Testis (tissue), 2 donors: ENCODE measurements around the gene FOXK1.

Experiments used
- POLR2A ChIP-seq: fragments of 450-650 bp; IDR thresholded peaks from one replicate; pipeline ENCODE4 v1.6.1; 2017; ENCODE audit warnings: antibody characterized with exemption, mild to moderate bottlenecking, moderate library complexity
- TF ChIP-seq, protein P1 (sequence below), 3 experiments: fragments of 450-650 bp in 2 of 3; fragments of 200-600 bp in 1 of 3; sonication (generic) in 1 of 3; IDR thresholded peaks; one replicate each; pipeline ENCODE4 v1.5.1; 2016 to 2019; ENCODE audit warnings: antibody characterized with exemption in 3 of 3, mild to moderate bottlenecking in 2 of 3, moderate library complexity in 1 of 3

DNA sequence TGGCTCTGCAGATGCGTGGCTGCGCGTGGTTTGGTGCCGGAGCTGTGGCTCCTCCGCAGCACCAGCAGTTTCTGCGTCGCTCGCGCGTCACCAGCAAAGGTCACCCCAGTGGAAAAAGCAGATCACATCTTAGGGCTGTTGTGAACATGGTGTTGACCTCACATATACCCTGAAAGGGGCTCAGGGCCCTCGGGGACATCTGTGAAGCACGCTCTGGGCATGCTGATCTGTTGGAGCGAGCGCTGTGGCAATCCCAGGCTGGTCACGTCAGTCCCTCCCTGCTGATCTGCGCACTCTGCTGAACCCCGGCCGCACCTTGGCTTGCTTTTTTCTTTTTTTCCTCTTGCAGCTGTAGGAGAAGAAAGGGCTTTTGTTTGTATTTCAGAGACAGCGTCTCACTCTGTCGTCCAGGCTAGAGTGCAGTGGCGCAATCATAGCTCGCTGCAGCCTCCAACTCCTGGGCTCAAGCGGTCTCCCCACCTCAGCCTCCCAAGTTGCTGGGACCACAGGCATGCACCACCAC, 60.0 kb downstream of the FOXK1 start:
- no peak for TF ChIP-seq POLR2A
- TF ChIP-seq, protein P1, sequence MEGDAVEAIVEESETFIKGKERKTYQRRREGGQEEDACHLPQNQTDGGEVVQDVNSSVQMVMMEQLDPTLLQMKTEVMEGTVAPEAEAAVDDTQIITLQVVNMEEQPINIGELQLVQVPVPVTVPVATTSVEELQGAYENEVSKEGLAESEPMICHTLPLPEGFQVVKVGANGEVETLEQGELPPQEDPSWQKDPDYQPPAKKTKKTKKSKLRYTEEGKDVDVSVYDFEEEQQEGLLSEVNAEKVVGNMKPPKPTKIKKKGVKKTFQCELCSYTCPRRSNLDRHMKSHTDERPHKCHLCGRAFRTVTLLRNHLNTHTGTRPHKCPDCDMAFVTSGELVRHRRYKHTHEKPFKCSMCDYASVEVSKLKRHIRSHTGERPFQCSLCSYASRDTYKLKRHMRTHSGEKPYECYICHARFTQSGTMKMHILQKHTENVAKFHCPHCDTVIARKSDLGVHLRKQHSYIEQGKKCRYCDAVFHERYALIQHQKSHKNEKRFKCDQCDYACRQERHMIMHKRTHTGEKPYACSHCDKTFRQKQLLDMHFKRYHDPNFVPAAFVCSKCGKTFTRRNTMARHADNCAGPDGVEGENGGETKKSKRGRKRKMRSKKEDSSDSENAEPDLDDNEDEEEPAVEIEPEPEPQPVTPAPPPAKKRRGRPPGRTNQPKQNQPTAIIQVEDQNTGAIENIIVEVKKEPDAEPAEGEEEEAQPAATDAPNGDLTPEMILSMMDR (IDR thresholded peaks at IDR 0.05), result no peak
